T-helper 22 cell (primary cell): Measurements from ENCODE around the gene KCTD19.

Experiments
- DNase-seq: peaks from one replicate; pipeline ENCODE4 v3.0.0-alpha.2; 2020; ENCODE audit warnings: low read depth

Gene KCTD19

GRCh38 chr16:67242138-67242730 is 84.3 kb downstream of the KCTD19 start:
- no peak for DNase-seq

GRCh38 chr16:67241008-67241900 is 85.3 kb downstream of the KCTD19 start:
- DNase-seq, result no peak

GRCh38 chr16:67240506-67240905 is 86.0 kb downstream of the KCTD19 start:
- DNase-seq, result no peak
